ENCODE measurements around the gene SLC22A3. TPM values are rescaled to one million over a fixed set of nuclear protein-coding genes. Genes with fewer than 3 reads are reported as not detected.

SLC22A3 gene
- total and polyA plus RNA-seq, 2 of the 13 experiments (the other 11 are each of a cell fraction or from before 2014, with no cell fraction given) = 12.0 to 31.5 TPM

DNA sequence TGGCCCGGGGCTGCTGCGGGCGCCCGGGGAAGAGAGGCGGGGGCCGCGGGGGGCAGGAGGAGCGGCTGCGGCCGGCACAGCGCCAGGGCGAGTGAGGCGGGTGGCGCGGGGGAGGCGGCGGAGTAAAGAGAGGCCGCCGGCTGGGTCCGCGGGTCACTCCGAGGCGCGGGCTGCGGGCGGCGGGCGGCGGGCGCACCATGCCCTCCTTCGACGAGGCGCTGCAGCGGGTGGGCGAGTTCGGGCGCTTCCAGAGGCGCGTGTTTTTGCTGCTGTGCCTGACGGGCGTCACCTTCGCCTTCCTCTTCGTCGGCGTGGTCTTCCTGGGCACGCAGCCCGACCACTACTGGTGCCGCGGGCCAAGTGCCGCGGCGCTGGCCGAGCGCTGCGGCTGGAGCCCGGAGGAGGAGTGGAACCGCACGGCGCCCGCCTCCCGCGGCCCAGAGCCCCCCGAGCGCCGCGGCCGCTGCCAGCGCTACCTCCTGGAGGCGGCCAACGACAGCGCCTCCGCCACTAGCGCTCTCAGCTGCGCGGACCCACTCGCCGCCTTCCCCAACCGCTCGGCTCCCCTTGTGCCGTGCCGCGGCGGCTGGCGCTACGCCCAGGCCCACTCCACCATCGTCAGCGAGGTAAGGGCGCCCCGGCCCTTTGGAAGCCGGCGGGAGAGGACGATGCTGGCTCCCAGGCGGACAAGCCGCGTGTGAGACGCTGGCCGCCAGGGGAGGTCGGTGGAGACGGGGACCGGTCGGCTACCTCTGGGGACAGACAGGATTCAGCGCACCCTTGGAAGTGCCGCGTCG lies at the start of gene SLC22A3 (continued):
- TF ChIP-seq, protein P1, sequence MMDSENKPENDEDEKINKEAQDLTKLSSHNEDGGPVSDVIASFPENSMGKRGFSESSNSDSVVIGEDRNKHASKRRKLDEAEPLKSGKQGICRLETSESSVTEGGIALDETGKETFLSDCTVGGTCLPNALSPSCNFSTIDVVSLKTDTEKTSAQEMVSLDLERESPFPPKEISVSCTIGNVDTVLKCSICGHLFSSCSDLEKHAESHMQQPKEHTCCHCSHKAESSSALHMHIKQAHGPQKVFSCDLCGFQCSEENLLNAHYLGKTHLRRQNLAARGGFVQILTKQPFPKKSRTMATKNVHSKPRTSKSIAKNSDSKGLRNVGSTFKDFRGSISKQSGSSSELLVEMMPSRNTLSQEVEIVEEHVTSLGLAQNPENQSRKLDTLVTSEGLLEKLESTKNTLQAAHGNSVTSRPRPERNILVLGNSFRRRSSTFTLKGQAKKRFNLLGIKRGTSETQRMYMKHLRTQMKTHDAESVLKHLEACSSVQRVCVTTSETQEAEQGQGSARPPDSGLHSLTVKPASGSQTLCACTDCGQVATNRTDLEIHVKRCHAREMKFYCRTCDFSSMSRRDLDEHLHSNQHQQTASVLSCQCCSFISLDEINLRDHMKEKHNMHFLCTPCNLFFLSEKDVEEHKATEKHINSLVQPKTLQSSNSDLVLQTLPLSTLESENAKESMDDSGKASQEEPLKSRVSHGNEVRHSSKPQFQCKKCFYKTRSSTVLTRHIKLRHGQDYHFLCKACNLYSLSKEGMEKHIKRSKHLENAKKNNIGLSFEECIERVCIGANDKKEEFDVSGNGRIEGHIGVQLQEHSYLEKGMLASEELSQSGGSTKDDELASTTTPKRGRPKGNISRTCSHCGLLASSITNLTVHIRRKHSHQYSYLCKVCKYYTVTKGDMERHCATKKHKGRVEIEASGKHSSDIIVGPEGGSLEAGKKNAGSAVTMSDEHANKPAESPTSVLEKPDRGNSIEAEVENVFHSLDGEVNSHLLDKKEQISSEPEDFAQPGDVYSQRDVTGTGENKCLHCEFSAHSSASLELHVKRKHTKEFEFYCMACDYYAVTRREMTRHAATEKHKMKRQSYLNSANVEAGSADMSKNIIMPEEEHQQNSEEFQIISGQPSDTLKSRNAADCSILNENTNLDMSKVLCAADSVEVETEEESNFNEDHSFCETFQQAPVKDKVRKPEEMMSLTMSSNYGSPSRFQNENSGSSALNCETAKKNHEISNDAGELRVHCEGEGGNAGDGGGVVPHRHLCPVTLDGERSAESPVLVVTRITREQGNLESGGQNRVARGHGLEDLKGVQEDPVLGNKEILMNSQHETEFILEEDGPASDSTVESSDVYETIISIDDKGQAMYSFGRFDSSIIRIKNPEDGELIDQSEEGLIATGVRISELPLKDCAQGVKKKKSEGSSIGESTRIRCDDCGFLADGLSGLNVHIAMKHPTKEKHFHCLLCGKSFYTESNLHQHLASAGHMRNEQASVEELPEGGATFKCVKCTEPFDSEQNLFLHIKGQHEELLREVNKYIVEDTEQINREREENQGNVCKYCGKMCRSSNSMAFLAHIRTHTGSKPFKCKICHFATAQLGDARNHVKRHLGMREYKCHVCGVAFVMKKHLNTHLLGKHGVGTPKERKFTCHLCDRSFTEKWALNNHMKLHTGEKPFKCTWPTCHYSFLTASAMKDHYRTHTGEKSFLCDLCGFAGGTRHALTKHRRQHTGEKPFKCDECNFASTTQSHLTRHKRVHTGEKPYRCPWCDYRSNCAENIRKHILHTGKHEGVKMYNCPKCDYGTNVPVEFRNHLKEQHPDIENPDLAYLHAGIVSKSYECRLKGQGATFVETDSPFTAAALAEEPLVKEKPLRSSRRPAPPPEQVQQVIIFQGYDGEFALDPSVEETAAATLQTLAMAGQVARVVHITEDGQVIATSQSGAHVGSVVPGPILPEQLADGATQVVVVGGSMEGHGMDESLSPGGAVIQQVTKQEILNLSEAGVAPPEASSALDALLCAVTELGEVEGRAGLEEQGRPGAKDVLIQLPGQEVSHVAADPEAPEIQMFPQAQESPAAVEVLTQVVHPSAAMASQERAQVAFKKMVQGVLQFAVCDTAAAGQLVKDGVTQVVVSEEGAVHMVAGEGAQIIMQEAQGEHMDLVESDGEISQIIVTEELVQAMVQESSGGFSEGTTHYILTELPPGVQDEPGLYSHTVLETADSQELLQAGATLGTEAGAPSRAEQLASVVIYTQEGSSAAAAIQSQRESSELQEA (CRISPR knock-in tag; IDR thresholded peaks at IDR 0.05; ENCODE audit: not compliant biosample characterization) = peak; percentile 51
- TF ChIP-seq, protein P2, sequence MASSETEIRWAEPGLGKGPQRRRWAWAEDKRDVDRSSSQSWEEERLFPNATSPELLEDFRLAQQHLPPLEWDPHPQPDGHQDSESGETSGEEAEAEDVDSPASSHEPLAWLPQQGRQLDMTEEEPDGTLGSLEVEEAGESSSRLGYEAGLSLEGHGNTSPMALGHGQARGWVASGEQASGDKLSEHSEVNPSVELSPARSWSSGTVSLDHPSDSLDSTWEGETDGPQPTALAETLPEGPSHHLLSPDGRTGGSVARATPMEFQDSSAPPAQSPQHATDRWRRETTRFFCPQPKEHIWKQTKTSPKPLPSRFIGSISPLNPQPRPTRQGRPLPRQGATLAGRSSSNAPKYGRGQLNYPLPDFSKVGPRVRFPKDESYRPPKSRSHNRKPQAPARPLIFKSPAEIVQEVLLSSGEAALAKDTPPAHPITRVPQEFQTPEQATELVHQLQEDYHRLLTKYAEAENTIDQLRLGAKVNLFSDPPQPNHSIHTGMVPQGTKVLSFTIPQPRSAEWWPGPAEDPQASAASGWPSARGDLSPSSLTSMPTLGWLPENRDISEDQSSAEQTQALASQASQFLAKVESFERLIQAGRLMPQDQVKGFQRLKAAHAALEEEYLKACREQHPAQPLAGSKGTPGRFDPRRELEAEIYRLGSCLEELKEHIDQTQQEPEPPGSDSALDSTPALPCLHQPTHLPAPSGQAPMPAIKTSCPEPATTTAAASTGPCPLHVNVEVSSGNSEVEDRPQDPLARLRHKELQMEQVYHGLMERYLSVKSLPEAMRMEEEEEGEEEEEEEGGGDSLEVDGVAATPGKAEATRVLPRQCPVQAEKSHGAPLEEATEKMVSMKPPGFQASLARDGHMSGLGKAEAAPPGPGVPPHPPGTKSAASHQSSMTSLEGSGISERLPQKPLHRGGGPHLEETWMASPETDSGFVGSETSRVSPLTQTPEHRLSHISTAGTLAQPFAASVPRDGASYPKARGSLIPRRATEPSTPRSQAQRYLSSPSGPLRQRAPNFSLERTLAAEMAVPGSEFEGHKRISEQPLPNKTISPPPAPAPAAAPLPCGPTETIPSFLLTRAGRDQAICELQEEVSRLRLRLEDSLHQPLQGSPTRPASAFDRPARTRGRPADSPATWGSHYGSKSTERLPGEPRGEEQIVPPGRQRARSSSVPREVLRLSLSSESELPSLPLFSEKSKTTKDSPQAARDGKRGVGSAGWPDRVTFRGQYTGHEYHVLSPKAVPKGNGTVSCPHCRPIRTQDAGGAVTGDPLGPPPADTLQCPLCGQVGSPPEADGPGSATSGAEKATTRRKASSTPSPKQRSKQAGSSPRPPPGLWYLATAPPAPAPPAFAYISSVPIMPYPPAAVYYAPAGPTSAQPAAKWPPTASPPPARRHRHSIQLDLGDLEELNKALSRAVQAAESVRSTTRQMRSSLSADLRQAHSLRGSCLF (CRISPR knock-in tag; IDR thresholded peaks at IDR 0.05; ENCODE audit: borderline replicate concordance) = no peak
- TF ChIP-seq ZNF468 (CRISPR knock-in tag; IDR thresholded peaks at IDR 0.05) (no peak), RBFOX2 (IDR thresholded peaks at IDR 0.05; ENCODE audit: low read depth, low read length) (peak; percentile 85), ZNF546 (CRISPR knock-in tag; conservative IDR thresholded peaks at IDR 0.05) (peak; percentile 85), ZNF180 (CRISPR knock-in tag; IDR thresholded peaks at IDR 0.05; ENCODE audit: borderline replicate concordance, low read depth) (peak; percentile 24; the same call in 1 of the 2 replicates), TAF1 (CRISPR knock-in tag; IDR thresholded peaks at IDR 0.05) (peak; percentile 73; the same call in 1 of the 2 replicates)
- TF ChIP-seq, protein P3, sequence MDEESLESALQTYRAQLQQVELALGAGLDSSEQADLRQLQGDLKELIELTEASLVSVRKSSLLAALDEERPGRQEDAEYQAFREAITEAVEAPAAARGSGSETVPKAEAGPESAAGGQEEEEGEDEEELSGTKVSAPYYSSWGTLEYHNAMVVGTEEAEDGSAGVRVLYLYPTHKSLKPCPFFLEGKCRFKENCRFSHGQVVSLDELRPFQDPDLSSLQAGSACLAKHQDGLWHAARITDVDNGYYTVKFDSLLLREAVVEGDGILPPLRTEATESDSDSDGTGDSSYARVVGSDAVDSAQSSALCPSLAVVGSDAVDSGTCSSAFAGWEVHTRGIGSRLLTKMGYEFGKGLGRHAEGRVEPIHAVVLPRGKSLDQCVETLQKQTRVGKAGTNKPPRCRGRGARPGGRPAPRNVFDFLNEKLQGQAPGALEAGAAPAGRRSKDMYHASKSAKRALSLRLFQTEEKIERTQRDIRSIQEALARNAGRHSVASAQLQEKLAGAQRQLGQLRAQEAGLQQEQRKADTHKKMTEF (CRISPR knock-in tag; IDR thresholded peaks at IDR 0.05) = peak; percentile 40
- TF ChIP-seq, protein P4, sequence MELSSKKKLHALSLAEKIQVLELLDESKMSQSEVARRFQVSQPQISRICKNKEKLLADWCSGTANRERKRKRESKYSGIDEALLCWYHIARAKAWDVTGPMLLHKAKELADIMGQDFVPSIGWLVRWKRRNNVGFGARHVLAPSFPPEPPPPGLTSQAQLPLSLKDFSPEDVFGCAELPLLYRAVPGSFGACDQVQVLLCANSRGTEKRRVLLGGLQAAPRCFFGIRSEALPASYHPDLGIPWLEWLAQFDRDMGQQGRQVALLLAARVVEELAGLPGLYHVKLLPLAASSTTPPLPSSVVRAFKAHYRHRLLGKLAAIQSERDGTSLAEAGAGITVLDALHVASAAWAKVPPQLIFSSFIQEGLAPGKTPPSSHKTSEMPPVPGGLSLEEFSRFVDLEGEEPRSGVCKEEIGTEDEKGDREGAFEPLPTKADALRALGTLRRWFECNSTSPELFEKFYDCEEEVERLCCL (CRISPR knock-in tag; IDR thresholded peaks at IDR 0.05; ENCODE audit: borderline replicate concordance) = no peak

Data from HepG2 (cell line).